Measurements from ENCODE around the gene NCR3LG1.

Gene NCR3LG1

DNA sequence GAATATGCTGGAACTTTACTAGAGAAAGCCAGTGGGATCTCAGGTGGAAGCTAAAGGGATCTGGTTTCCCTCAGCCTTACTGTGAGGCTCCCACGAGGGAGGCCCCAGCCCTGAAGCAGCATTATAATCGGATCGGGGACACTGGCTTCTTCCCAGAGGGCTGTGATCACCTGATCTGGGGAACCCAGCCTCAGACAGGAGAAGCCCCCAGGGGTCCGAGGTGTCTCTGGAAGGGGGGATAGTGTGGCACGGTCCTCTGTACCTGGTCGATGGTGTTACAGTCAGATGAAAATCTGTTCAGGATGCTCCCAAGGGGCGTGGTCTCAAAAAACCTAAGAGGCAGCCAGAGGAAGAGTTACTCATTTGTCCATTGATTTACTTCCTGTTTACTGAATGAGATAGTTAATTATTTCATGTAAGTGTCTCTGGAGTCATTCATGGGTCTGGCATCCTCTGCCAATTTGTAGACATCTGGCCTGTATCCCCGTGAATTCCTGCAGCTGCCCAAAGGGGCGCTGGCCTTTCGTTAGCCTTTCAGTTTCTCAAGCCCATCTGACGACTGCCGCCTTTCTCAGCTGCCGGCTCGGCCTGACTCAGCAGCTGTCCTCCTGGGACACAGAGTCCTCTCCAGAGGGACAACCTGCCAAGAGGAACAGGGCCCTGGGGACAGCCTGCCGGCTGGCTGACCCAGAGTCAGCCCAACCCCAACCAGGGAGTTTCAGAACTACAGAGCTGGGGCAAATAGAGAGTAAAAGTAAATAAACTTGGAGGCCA lies 53.8 kb downstream of the NCR3LG1 start:
- Histone ChIP-seq H3K4me3 (ENCODE audit: low read depth in 1 of 2, low read length in 1 of 2) (no peak overlapping the region), H3K27ac (no peak overlapping the region), H3K27me3 (no peaks in the 10 kb centered on the region), H3K9me3 (no peaks in the 10 kb centered on the region), H3K4me1 (ENCODE audit: control insufficient read depth in 1 of 2, insufficient read depth in 1 of 2, low read depth in 1 of 2, low read length in 1 of 2) (no peaks in the 10 kb centered on the region), H3K36me3 (no peaks in the 10 kb centered on the region)
- TF ChIP-seq, protein P1, sequence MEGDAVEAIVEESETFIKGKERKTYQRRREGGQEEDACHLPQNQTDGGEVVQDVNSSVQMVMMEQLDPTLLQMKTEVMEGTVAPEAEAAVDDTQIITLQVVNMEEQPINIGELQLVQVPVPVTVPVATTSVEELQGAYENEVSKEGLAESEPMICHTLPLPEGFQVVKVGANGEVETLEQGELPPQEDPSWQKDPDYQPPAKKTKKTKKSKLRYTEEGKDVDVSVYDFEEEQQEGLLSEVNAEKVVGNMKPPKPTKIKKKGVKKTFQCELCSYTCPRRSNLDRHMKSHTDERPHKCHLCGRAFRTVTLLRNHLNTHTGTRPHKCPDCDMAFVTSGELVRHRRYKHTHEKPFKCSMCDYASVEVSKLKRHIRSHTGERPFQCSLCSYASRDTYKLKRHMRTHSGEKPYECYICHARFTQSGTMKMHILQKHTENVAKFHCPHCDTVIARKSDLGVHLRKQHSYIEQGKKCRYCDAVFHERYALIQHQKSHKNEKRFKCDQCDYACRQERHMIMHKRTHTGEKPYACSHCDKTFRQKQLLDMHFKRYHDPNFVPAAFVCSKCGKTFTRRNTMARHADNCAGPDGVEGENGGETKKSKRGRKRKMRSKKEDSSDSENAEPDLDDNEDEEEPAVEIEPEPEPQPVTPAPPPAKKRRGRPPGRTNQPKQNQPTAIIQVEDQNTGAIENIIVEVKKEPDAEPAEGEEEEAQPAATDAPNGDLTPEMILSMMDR (IDR thresholded peaks at IDR 0.05) = no peak

DNA sequence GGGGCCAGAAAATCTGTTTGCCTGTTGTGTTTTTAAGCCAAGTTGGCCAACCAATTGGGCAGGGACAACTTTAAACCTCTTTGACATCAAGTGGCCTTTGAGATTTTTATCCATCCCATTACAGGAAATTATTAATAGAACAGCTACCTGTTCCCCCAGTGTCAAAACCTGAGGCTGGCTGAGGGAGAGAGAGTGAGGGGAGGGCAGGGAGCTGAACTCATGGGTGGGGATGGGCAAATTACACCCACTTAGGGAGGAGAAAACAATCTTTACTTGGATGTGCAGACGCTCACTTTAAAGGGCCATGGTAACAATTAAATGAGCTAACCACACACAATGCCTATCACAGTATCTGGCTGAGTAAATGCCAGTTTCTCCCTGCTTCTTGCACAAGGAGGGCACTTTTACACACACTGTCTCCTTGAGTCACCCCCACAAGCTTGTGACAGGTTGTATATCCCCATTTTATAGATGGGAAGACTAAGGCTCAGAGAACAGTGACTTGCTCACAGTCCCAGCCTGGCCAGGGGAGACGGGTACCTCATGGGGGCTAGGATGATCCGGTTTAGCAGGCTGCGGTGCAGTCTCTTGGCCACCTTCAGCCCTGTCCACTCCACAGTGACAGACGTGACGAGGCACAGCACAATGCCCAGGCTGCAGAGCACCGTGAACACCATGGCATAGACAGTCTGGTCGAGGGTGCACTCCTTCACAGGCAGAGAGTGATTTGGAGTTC lies 54.6 kb downstream of the NCR3LG1 start:
- TF ChIP-seq, protein P1 (IDR thresholded peaks at IDR 0.05) = no peak
- Histone ChIP-seq H3K4me3 (ENCODE audit: low read depth in 1 of 2, low read length in 1 of 2) (no peak overlapping the region), H3K36me3 (no peaks in the 10 kb centered on the region)

DNA sequence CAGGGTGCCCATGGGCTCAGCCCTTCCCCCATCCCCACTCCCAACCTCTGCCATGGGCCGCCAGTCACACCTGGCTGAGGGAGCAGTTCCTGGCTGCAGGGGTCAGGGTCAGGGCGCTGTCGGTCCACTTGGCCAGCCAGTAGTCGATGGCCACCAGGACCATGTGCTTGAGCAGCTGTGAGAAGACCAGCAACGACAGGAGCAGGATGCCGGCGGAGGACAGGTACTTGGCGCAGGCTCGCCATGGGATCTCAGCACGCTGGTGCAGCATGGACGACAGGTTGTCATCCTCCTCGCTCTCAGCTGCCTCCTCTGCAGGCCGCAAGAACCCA lies 55.2 kb downstream of the NCR3LG1 start:
- Histone ChIP-seq H3K36me3 (no peaks in the 10 kb centered on the region), H3K27me3 (no peaks in the 10 kb centered on the region), H3K4me3 (ENCODE audit: low read depth in 1 of 2, low read length in 1 of 2) (no peak overlapping the region), H3K27ac (no peak overlapping the region), H3K9me3 (no peaks in the 10 kb centered on the region), H3K4me1 (ENCODE audit: control insufficient read depth in 1 of 2, insufficient read depth in 1 of 2, low read depth in 1 of 2, low read length in 1 of 2) (no peaks in the 10 kb centered on the region)
- TF ChIP-seq, protein P1 (IDR thresholded peaks at IDR 0.05) = no peak

More for the DNA sequence above, 54.6 kb downstream of the NCR3LG1 start:
- H3K27me3 ChIP-seq = no peaks in the 10 kb centered on the region
- H3K4me1 ChIP-seq (ENCODE audit: control insufficient read depth in 1 of 2, insufficient read depth in 1 of 2, low read depth in 1 of 2, low read length in 1 of 2) = no peaks in the 10 kb centered on the region
- H3K9me3 ChIP-seq = no peaks in the 10 kb centered on the region
- no peak overlapping the region for H3K27ac ChIP-seq

DNA sequence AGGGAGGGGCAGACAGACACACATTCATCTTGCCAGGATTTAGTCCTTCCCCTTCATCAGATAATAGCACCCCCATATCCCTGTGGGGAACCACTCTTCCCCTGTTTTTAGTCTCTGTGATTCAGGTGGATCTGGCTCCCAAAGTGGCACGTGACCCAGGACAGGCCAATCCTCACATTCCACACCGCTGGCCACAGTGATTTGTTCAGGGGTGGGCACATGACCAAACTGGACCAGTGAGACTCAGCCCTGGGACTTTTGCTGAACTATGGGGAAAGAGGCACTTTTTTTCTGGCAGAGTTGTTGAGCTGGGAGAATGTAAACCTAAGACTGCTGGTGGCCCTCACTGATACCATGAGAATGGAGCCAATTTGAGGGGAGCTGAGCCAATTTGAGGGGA lies 56.0 kb downstream of the NCR3LG1 start:
- TF ChIP-seq, protein P1 (IDR thresholded peaks at IDR 0.05) = no peak
- H3K4me3 ChIP-seq (ENCODE audit: low read depth in 1 of 2, low read length in 1 of 2) = no peak overlapping the region

DNA sequence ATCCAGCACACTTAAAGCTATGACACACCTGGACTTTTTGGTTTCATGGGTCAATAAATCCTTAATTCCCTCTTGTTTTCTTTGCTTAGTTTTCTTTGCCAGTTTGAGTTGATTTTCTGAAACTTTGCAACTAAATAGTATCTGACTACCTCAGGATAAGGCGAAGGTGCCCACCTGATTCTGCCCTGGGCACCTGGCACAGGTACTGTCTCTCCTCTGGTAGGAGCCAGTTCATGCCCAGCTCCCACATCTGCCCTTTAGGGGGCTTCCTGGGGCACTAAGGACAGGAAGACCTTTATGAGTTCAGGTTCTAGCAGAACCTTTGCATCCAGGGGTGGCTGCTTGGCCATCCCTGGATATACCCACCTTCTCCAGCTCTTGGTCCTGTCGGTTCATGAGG lies 56.4 kb downstream of the NCR3LG1 start:
- H3K27me3 ChIP-seq = no peaks in the 10 kb centered on the region
- H3K36me3 ChIP-seq = no peaks in the 10 kb centered on the region
- H3K27ac ChIP-seq = no peak overlapping the region
- H3K4me1 ChIP-seq (ENCODE audit: control insufficient read depth in 1 of 2, insufficient read depth in 1 of 2, low read depth in 1 of 2, low read length in 1 of 2) = no peaks in the 10 kb centered on the region
- H3K4me3 ChIP-seq (ENCODE audit: low read depth in 1 of 2, low read length in 1 of 2) = no peak overlapping the region
- no peaks in the 10 kb centered on the region for H3K9me3 ChIP-seq
- TF ChIP-seq, protein P1 (IDR thresholded peaks at IDR 0.05) = no peak

More for the DNA sequence above, 56.0 kb downstream of the NCR3LG1 start:
- H3K36me3 ChIP-seq = no peaks in the 10 kb centered on the region
- H3K9me3 ChIP-seq = no peaks in the 10 kb centered on the region
- H3K27ac ChIP-seq = no peak overlapping the region
- H3K4me1 ChIP-seq (ENCODE audit: control insufficient read depth in 1 of 2, insufficient read depth in 1 of 2, low read depth in 1 of 2, low read length in 1 of 2) = no peaks in the 10 kb centered on the region
- H3K27me3 ChIP-seq = no peaks in the 10 kb centered on the region

Measured in neutrophil (primary cell).